Lower lobe of right lung (tissue), 2 donors: Measurements from ENCODE around the gene DAO. TPM values are rescaled to one million over a fixed set of nuclear protein-coding genes. Genes with fewer than 3 reads are reported as not detected.
A peak's percentile ranks its signal among the peaks of the same experiment; 100 is the strongest.

Experiments used
- ATAC-seq, 2 donors: fragments of 200-7000 bp; cut with Tn5 transposase; one replicate each; pipeline ENCODE4 v1.9.1; 2020 to 2022; ENCODE audit warnings: mild to moderate bottlenecking in 2 of 2, moderate library complexity in 2 of 2
- DNase-seq: peaks from one replicate; pipeline ENCODE4 v3.0.0-alpha.2; 2020
- H3K27ac ChIP-seq: fragments of 200-600 bp; one replicate; pipeline ENCODE4 v1.8.0; 2022
- H3K27me3 ChIP-seq: fragments of 200-600 bp; one replicate; pipeline ENCODE4 v1.8.0; 2022; ENCODE audit warnings: low read depth
- H3K36me3 ChIP-seq: fragments of 200-600 bp; one replicate; pipeline ENCODE4 v1.8.0; 2022; ENCODE audit warnings: mild to moderate bottlenecking
- H3K4me1 ChIP-seq: fragments of 200-600 bp; one replicate; pipeline ENCODE4 v1.8.0; 2022
- H3K4me3 ChIP-seq: fragments of 200-600 bp; one replicate; pipeline ENCODE4 v1.8.0; 2022; ENCODE audit warnings: mild to moderate bottlenecking
- H3K9me3 ChIP-seq: fragments of 200-600 bp; one replicate; pipeline ENCODE4 v1.8.0; 2022
- CTCF ChIP-seq: fragments of 200-600 bp; IDR thresholded peaks from one replicate; pipeline ENCODE4 v1.8.0; 2022; ENCODE audit warnings: antibody characterized with exemption, mild to moderate bottlenecking
- intact Hi-C: fragments of 100-400 bp; cut with DNase I; formaldehyde crosslinking; loops from one replicate; pipeline ENCODE4 v1.11.0; 2022
- total RNA-seq: library from RNA; stranded (reverse); fragmentation: NEBNext Ultra II Directional; extraction: Animal tissue kit (Norgen Biotek cat#: 25700); gene quantifications from one replicate; pipeline ENCODE4 v1.2.1, GENCODE V29; 2021
- donor health status: DM: no; HTN: yes; CAD: no; lungs with severe emphysema.

Gene DAO
- total RNA-seq, 1 donor from 2014 or later: not detected

GRCh38 chr12:108852674-108853309 lies 27.1 kb upstream of the DAO start:
- H3K27ac ChIP-seq: peak overlapping the region; percentile 79
- peak overlapping the region; percentile 29 for H3K4me3 ChIP-seq
- DNase-seq (no peak), ATAC-seq (no peak)
- peaks cover 29% of the 10 kb centered on the region for H3K36me3 ChIP-seq
- no peaks in the 10 kb centered on the region for H3K9me3 ChIP-seq
- intact Hi-C loops: no loop called here
- no peak for TF ChIP-seq CTCF
- H3K27me3 ChIP-seq: no peaks in the 10 kb centered on the region
- peaks cover 79% of the 10 kb centered on the region for H3K4me1 ChIP-seq

- H3K27ac ChIP-seq: peak overlapping the region; percentile 79
- intact Hi-C loops: no loop called here
- no peak overlapping the region for H3K4me3 ChIP-seq
- no peaks in the 10 kb centered on the region for H3K27me3 ChIP-seq
- H3K9me3 ChIP-seq: no peaks in the 10 kb centered on the region
- no peak for TF ChIP-seq CTCF
- peaks cover 23% of the 10 kb centered on the region for H3K36me3 ChIP-seq
- ATAC-seq: no peak
- H3K4me1 ChIP-seq: peaks cover 81% of the 10 kb centered on the region
- no peak for DNase-seq
These were observed 26.5 kb upstream of the DAO start for GRCh38 chr12:108853426-108853825.

DNA sequence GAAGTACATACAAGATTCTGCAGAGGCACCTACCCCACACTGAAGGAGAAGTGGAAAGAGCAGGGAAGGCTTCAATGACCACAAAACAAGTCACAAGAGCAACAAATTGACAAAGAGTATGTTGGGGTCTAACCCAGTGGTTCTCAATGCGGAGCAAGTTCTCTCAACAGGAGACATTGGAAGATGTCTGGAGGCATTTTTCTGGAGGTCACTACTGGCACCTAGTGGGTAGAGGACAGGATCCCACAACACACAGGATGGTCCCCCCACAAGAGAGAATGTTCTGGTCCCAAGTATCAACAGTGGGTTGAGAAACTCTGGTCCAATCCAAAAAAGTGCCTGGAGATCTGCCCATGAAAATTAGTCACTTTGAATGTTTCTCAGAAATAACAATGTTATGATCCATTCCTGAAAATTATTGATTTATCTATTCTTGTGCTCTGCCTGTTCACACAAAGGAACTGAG lies 25.9 kb upstream of the DAO start:
- intact Hi-C loops: no loop called here
- Histone ChIP-seq H3K4me3 (no peak overlapping the region), H3K4me1 (peaks cover 81% of the 10 kb centered on the region), H3K9me3 (no peaks in the 10 kb centered on the region), H3K27me3 (no peaks in the 10 kb centered on the region), H3K36me3 (peaks cover 17% of the 10 kb centered on the region), H3K27ac (peak overlapping the region; percentile 79)
- DNase-seq (no peak), ATAC-seq (peak; percentile 4 to 44)
- peak; percentile 46 for TF ChIP-seq CTCF

- H3K27me3 ChIP-seq: no peaks in the 10 kb centered on the region
- ATAC-seq (peak; percentile 36 to 71), DNase-seq (no peak)
- H3K4me3 ChIP-seq: no peak overlapping the region
- H3K4me1 ChIP-seq: peaks cover 75% of the 10 kb centered on the region
- intact Hi-C loops: no loop called here
- peak overlapping the region; percentile 79 for H3K27ac ChIP-seq
- no peak for TF ChIP-seq CTCF
- H3K36me3 ChIP-seq: peaks cover 12% of the 10 kb centered on the region
- H3K9me3 ChIP-seq: no peaks in the 10 kb centered on the region
These were observed 25.2 kb upstream of the DAO start for GRCh38 chr12:108854451-108855283.

GRCh38 chr12:108855284-108856169 lies 24.4 kb upstream of the DAO start:
- Histone ChIP-seq H3K27me3 (no peaks in the 10 kb centered on the region), H3K36me3 (peaks cover 12% of the 10 kb centered on the region), H3K4me3 (peak overlapping the region; percentile 85), H3K4me1 (peaks cover 80% of the 10 kb centered on the region), H3K27ac (peak overlapping the region; percentile 95), H3K9me3 (no peaks in the 10 kb centered on the region)
- no peak for ATAC-seq
- TF ChIP-seq CTCF: no peak
- no peak for DNase-seq
- intact Hi-C loops: no loop called here
